ENCODE data around the gene FOXA3.

The FOXA3 gene

DNA sequence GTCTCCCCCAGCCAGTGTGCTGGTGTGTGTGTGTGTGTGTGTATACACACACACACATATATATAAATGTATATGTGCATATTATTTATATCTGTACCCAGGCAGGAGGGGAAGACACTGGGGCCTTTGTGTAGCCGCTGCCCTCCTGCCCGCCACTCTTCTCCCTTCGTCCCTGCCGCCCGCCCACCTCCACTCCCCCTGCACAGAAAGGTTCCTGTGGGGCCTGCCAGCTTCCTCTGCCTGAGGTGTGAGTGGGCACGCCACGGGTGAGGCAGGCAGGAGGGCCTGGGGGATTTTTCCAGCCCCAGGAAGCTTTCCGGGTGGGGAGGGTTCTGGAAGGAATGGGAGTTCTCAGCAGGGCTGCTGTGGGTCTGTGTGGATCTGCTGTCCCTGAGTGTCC, 14.9 kb downstream of the FOXA3 start:
- peaks cover 29% of the 10 kb centered on the region for H4K20me1 ChIP-seq (ENCODE audit: insufficient read depth, low read length)
- no peak overlapping the region for H3K9ac ChIP-seq (ENCODE audit: low read depth, low read length)
- H3K36me3 ChIP-seq (ENCODE audit: insufficient read depth, low read length) = peaks cover 16% of the 10 kb centered on the region
- peaks cover 12% of the 10 kb centered on the region for H3K4me1 ChIP-seq (ENCODE audit: insufficient read depth, low read length)
- H3K9me3 ChIP-seq (ENCODE audit: insufficient read depth, low read length, severe bottlenecking) = no peaks in the 10 kb centered on the region
- H3K4me2 ChIP-seq (ENCODE audit: insufficient read depth, low read length) = no peak overlapping the region
- no peak for TF ChIP-seq EZH2 (IDR thresholded peaks at IDR 0.05; ENCODE audit: borderline replicate concordance, low read depth, low read length, severe bottlenecking)
- TF ChIP-seq, protein P1, sequence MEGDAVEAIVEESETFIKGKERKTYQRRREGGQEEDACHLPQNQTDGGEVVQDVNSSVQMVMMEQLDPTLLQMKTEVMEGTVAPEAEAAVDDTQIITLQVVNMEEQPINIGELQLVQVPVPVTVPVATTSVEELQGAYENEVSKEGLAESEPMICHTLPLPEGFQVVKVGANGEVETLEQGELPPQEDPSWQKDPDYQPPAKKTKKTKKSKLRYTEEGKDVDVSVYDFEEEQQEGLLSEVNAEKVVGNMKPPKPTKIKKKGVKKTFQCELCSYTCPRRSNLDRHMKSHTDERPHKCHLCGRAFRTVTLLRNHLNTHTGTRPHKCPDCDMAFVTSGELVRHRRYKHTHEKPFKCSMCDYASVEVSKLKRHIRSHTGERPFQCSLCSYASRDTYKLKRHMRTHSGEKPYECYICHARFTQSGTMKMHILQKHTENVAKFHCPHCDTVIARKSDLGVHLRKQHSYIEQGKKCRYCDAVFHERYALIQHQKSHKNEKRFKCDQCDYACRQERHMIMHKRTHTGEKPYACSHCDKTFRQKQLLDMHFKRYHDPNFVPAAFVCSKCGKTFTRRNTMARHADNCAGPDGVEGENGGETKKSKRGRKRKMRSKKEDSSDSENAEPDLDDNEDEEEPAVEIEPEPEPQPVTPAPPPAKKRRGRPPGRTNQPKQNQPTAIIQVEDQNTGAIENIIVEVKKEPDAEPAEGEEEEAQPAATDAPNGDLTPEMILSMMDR (IDR thresholded peaks at IDR 0.05; ENCODE audit: borderline replicate concordance, extremely low read depth, low read length, poor library complexity, severe bottlenecking) = no peak
- no peak for ATAC-seq (ENCODE audit: insufficient read depth, low read depth)
- no peak overlapping the region for H3K4me3 ChIP-seq (ENCODE audit: low read depth in 1 of 2, low read length in 2 of 2)
- DNase-seq = no peak
- H3K27me3 ChIP-seq (ENCODE audit: insufficient read depth, low read length, poor library complexity) = peaks cover 5% of the 10 kb centered on the region
- no peak overlapping the region for H3K27ac ChIP-seq (ENCODE audit: low read length)
- H3K79me2 ChIP-seq (ENCODE audit: insufficient read depth, low read length) = peaks cover 9% of the 10 kb centered on the region
- H2AFZ ChIP-seq (ENCODE audit: low read depth, low read length) = no peak overlapping the region

DNA sequence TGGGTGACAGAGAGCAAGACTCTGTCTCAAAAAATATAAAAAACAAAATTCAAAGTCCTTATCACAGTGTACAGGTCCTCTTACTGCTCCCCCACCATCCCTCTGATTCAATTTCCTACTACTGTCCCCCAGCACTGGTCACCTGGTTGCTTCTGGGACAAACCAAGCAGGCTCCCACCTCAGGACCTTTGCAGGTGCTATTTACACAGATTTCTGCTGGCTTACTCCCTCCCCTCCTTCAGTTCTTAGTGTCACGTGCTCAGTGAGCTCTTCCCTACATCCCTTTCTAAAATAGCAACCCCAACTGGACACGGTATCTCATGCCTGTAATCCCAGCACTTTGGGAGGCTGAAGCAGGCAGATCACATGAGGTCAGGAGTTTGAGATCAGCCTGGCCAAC, 15.8 kb downstream of the FOXA3 start:
- H3K4me2 ChIP-seq (ENCODE audit: insufficient read depth, low read length) = no peak overlapping the region
- peaks cover 38% of the 10 kb centered on the region for H4K20me1 ChIP-seq (ENCODE audit: insufficient read depth, low read length)
- no peak overlapping the region for H3K9ac ChIP-seq (ENCODE audit: low read depth, low read length)
- H3K4me3 ChIP-seq (ENCODE audit: low read depth in 1 of 2, low read length in 2 of 2) = no peak overlapping the region
- peaks cover 18% of the 10 kb centered on the region for H3K79me2 ChIP-seq (ENCODE audit: insufficient read depth, low read length)
- no peak for TF ChIP-seq EZH2 (IDR thresholded peaks at IDR 0.05; ENCODE audit: borderline replicate concordance, low read depth, low read length, severe bottlenecking)
- TF ChIP-seq, protein P1 (IDR thresholded peaks at IDR 0.05; ENCODE audit: borderline replicate concordance, extremely low read depth, low read length, poor library complexity, severe bottlenecking) = no peak
- no peak overlapping the region for H3K27ac ChIP-seq (ENCODE audit: low read length)
- H2AFZ ChIP-seq (ENCODE audit: low read depth, low read length) = no peak overlapping the region
- peaks cover 21% of the 10 kb centered on the region for H3K4me1 ChIP-seq (ENCODE audit: insufficient read depth, low read length)
- peaks cover 25% of the 10 kb centered on the region for H3K36me3 ChIP-seq (ENCODE audit: insufficient read depth, low read length)
- H3K27me3 ChIP-seq (ENCODE audit: insufficient read depth, low read length, poor library complexity) = peaks cover 5% of the 10 kb centered on the region
- DNase-seq = no peak
- ATAC-seq (ENCODE audit: insufficient read depth, low read depth) = no peak
- no peaks in the 10 kb centered on the region for H3K9me3 ChIP-seq (ENCODE audit: insufficient read depth, low read length, severe bottlenecking)

DNA sequence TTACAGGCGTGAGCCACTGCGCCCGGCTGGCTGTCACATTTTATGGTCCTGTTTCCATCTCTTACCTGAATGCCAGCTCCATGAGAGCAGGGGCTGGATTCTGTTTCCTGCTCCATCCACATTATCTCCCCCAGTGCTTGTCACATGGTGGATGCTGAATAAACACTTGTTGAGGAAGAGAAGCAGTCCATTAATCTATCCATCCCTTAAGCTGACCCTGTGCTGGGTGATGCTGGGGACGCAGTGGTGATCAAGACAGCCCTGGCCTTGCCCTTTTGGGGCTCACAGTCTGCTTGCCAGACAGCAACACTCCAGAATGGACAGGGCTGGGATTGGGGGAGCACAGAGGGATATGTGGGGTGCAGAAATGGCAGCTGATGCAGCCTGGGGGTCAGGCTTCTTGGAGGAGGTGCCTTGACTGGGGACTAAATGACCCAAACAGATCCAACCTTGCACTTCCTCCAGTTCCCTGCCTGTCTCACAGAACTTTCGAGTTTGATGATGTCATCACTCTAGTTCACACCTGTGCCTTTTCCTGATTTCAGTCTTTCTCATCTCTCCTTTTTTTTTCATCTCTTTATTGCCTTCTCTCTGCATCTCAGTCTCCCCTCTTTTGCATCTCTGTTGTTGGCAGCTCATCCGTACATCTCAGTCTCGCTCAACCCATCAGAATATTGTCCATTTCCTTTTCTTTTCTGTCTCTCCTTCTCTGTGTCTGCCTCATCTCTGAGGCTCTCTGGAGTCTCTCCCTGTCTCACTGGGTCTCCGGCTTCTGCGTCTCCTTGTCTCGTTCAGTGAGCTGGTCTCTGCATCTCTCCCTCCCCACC, 17.2 kb downstream of the FOXA3 start:
- ATAC-seq (ENCODE audit: insufficient read depth, low read depth) (no peak), DNase-seq (no peak)
- peaks cover 27% of the 10 kb centered on the region for H3K79me2 ChIP-seq (ENCODE audit: insufficient read depth, low read length)
- H3K4me2 ChIP-seq (ENCODE audit: insufficient read depth, low read length) = no peak overlapping the region
- H2AFZ ChIP-seq (ENCODE audit: low read depth, low read length) = no peak overlapping the region
- peaks cover 44% of the 10 kb centered on the region for H4K20me1 ChIP-seq (ENCODE audit: insufficient read depth, low read length)
- no peaks in the 10 kb centered on the region for H3K27me3 ChIP-seq (ENCODE audit: insufficient read depth, low read length, poor library complexity)
- no peak overlapping the region for H3K4me3 ChIP-seq (ENCODE audit: low read depth in 1 of 2, low read length in 2 of 2)
- no peak overlapping the region for H3K27ac ChIP-seq (ENCODE audit: low read length)
- no peaks in the 10 kb centered on the region for H3K9me3 ChIP-seq (ENCODE audit: insufficient read depth, low read length, severe bottlenecking)
- TF ChIP-seq EZH2 (IDR thresholded peaks at IDR 0.05; ENCODE audit: borderline replicate concordance, low read depth, low read length, severe bottlenecking) = no peak
- TF ChIP-seq, protein P1 (IDR thresholded peaks at IDR 0.05; ENCODE audit: borderline replicate concordance, extremely low read depth, low read length, poor library complexity, severe bottlenecking) = no peak
- no peak overlapping the region for H3K9ac ChIP-seq (ENCODE audit: low read depth, low read length)
- peaks cover 26% of the 10 kb centered on the region for H3K4me1 ChIP-seq (ENCODE audit: insufficient read depth, low read length)
- H3K36me3 ChIP-seq (ENCODE audit: insufficient read depth, low read length) = peaks cover 28% of the 10 kb centered on the region
